NCI-H345 treated with DMSO at 0.1 percent for 48 hours (cell line): ENCODE data around the gene HPSE2.
"Not testable (repeated sequence)": the region's sequence is repeated elsewhere in the genome, so short reads cannot be mapped to it uniquely, and the experiment has no call there.

ENCODE experiments used
- DNase-seq: peaks from one replicate; lab custom pipeline; 2025; ENCODE audit not compliant: unreplicated experiment; lab: John Stamatoyannopoulos, UW

HPSE2 gene

GRCh38 chr10:99008054-99008453 lies 227.6 kb downstream of the HPSE2 start:
- DNase-seq = no peak

GRCh38 chr10:99007457-99007856 lies 228.2 kb downstream of the HPSE2 start:
- DNase-seq = no peak

- no peak for DNase-seq
These were observed 230.4 kb downstream of the HPSE2 start for GRCh38 chr10:99005254-99005653.

DNA sequence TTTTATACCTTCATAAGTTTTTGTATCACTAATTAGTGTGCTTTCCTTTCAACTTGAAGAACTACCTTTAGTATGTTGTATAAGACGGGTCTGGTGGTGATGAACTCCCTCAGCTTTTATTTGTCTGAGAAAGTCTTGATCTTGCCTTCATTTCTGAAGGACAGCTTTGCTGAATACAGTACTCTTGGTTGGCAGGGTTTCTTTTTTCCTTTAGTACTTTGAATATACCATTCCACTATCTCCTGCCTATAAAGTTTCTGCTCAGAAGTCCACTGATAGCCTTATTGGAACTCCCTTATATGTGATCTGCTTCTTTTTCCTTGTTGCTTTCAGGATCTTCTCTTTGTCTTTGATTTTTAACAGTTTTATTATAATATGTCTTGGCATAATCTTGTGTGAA lies 230.9 kb downstream of the HPSE2 start:
- DNase-seq = no peak

GRCh38 chr10:99002392-99002791 lies 233.3 kb downstream of the HPSE2 start:
- DNase-seq = no peak

- no peak for DNase-seq
These were observed 238.1 kb downstream of the HPSE2 start for GRCh38 chr10:98997596-98997995.

DNA sequence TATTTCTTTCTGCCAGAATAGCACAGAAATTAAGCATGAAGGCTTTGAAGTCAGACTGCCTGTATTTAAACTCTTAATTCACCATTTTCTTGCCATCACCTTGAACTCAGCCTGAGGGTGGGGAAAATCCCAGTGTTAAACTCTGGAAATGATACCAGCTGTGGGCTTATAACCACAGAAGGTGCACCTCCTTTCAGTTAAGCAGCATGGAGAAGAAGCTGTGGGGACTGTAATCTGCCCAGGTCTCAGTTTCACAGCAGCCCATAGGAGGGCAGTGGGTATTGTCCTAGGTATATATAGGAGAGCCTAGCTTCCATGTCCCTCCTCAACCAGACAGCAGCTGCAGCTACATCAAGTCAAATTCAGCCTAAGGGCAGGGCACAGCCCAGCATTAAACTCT lies 241.6 kb downstream of the HPSE2 start:
- DNase-seq = no peak

DNA sequence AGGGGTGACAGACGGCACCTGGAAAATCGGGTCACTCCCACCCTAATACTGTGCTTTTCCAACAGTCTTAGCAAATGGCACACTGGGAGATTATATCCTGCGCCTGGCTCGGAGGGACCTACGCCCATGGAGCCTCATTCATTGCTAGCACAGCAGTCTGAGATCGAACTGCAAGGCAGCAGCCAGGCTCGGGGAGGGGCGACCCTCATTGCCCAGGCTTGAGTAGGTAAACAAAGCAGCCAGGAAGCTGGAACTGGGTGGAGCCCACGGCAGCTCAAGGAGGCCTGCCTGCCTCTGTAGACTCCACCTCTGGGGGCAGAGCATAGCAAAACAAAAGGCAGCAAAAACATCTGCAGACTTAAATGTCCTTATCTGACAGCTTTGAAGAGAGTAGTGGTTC lies 251.9 kb downstream of the HPSE2 start:
- DNase-seq = not testable (repeated sequence)

GRCh38 chr10:98980353-98980752 lies 255.3 kb downstream of the HPSE2 start:
- no peak for DNase-seq

- DNase-seq = no peak
These were observed 264.2 kb downstream of the HPSE2 start for GRCh38 chr10:98971464-98971863.

DNA sequence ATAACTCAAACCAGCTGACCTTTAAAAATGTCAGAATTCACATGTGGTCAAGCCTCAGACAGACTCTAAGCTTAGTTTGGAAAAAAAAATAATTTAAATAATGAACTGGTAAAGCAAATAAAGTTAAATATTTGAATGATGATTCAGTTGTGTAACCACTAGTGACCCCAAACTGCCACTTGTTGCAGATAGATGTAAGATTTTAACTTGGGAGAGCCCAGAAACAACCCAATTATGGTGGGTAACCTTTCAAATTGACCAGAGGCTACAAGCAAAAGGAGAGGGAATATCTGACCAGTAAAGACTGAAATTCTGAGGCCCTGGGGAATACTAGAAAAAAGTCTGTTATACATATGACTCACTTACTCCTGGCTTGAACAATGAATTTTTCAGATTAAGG lies 268.1 kb downstream of the HPSE2 start:
- DNase-seq = no peak

DNA sequence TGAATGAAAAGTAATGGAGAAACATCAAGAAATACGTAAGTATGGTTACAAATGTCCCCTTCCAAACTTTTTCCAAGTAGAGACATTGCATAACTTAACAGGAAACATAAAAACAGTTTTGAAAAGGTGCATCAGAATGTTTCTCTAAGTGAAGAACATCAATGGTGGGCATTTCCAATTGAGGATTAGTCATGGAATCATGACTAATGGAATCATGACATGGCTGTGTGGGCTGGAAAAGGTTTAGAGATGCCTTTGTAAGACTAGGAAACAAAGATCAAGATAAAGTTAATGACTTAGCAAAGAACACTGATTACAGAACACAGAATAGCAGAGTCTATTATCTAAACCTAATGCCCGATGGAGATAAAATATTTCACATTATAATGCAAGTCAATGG lies 272.0 kb downstream of the HPSE2 start:
- DNase-seq = no peak

GRCh38 chr10:98959379-98959778 lies 276.3 kb downstream of the HPSE2 start:
- no peak for DNase-seq

DNA sequence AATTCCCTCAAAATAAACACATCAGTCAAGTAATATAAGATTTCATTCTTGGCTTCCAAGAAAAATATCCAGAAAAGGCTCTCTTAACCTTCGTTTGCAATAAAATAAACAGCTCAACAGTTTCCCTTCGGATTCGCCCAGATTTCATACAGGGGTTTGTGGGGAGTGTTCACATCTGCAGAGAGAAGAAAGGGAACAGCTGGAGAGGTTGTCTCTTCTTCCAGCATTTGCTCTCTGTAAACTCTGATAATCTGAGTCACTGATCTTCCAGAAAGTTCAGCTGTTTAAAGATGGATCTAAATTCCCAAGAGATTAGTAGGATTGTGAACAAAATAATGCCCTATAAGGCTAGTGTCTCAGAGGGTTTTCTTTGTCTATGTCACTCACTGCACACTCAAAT lies 277.9 kb downstream of the HPSE2 start:
- no peak for DNase-seq

DNA sequence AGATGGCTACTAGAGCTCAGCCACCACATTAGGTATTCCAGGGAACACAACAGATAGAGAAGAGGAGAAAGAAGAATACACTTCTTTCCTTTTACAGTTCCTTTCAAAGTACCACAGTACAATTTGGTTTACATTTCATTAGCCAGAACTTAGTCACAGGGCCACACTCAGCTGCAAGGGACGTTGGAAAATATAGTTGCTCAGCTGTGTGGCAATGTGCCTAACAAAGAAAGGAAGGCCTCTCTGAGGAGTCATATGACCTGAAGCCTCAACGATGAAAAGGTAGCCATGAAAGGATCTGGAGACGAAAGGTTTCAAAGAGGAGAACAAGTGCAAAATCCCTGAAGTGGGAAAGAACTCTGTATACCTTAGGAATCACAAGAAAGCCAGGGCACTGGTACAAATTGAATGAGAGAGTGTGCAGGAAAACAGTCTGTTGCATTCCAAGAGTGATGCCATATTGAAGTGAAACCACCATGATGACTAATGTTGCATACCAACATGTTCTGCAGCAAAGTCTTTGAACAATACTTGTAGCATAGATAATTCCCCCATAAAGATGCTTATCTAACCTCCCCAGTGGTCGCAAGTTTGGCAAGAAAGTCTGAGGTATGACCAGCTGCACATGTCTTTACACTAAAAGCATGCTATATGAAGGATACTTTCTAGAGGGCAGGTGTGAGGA lies 278.9 kb downstream of the HPSE2 start:
- DNase-seq = no peak

GRCh38 chr10:98953251-98953650 lies 282.4 kb downstream of the HPSE2 start:
- no peak for DNase-seq

DNA sequence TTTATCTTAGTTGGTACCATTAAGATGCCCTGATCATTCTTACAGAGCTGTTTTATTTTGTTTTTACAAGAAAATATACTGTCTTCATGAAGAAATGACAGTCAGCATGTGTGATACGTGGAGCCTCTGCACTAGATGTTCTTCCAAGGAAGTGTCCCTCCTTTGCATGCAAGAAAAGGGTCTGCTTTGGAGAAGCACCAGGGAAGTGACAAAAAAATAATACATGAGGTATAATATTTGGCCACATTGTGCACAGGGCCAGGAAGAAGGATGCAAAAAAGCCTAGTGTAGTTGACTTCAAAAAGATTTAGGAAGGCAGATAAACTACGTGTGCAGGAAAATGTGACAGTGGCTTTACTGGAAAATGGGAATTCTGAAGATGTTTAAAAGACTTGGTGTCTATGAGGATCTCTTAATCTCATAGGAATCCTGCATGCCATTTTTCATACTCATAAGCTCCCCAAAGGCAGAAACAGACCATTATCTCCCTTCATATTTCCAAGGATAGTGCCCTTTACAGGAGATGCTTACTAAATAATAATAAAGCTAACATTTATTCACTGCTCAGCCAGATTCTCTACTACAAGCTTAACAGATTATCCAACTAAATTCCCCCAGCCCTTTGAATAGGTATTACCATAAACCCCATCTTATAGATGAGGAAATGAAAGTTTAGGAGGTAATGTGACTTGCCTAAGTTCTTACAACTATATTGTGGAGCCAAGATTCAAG lies 284.2 kb downstream of the HPSE2 start:
- DNase-seq = no peak

DNA sequence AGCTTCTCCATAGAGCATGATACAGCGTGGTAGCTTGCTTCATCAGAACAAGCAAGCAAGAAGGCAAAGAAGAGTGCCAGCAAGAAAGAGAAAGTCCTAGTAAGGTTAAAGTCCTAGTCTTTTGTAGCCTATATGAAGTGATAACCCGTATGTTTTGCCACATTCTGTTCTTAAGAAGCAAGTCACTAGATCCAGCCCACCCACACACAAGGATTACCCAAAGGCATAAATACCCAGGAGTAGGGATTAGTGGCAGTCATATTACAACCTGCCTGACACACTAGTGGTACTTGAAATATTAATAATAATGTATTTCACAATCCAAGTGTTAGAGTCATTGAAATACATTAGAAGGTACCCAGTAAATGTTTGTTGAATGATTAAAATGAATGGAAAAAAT lies 285.5 kb downstream of the HPSE2 start:
- no peak for DNase-seq

GRCh38 chr10:98949306-98949705 lies 286.3 kb downstream of the HPSE2 start:
- no peak for DNase-seq

DNA sequence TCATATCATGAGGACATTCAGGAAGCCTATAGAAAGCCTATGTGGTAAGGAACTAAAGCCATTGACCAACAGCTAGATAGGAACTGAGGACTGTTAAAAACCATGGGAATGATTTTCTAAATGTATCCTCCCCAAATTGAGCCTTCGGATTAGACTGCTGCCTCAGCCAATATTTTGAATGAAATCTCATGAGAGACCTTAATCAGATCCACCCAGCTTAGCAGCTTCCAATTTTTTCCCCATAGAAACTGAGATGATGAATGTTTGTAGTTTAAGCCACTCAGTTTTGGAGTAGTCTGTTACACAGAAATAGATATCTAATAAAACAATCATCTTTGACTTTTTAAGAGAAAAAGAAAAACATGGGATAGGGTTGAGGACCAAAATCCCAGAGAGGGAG lies 292.0 kb downstream of the HPSE2 start:
- no peak for DNase-seq

DNA sequence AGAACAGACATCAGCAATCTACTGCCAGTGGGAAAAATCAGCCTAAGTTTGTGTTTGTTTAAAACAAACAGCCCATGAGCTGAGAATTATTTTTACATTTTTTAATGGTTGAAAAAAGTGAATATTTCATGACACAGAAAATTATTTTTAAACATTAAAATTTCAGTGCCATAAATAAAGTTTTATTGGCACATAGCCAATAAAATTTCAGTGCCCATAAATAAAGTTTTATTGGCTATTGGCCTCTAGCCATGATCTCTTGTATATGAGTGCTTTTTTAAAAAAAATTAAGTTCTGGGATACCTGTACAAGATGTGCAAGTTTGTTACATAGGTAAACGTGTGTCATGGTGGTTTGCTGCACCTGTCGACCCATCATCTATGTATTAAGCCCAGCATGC lies 305.9 kb downstream of the HPSE2 start:
- DNase-seq = no peak

- no peak for DNase-seq
These were observed 310.0 kb downstream of the HPSE2 start for GRCh38 chr10:98925651-98926050.

DNA sequence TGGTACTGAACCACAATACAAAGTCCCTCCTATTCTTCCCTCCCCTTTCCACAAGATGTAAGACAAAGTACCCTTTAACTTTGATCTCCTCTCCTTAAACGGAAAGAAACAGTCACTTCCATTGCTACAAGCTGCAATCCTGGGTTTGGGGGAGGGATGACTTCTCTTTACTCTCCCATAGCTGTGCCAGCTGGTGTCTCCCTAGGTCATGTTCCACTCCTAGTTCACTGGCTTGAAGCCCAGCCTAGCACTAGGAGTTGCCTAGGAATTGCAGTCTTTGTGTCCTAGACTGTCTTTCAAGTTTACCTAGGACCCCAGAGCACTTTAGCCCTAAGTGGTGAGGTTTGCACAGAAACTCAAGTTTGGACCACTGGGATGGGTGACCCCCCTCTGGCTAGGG lies 311.1 kb downstream of the HPSE2 start:
- no peak for DNase-seq
